HG02678 (cell line): ENCODE measurements around the gene ZNF282.

ENCODE experiments used
- ATAC-seq: cut with Tn5 transposase; IDR thresholded peaks from one replicate; pipeline ENCODE4 v1.9.1; 2021; ENCODE audit warnings: mild to moderate bottlenecking, moderate library complexity; ENCODE audit not compliant: unreplicated experiment

Gene ZNF282

GRCh38 chr7:149195180-149196150, at the start of gene ZNF282:
Gene ZNF282 (plus strand): TSS chr7:149195546. CDS start chr7:149195590, 44 bp downstream.
- ATAC-seq: peak; percentile 89

GRCh38 chr7:149147072-149147751, 48.1 kb upstream of the ZNF282 start, which contains the start of gene ZNF398:
Gene ZNF398 (plus strand): TSS chr7:149147453. CDS start chr7:149147743, 290 bp downstream.
- peak; percentile 74 for ATAC-seq

GRCh38 chr7:149147752-149148653, 47.3 kb upstream of the ZNF282 start:
- ATAC-seq: peak; percentile 32

GRCh38 chr7:149150981-149151380, 44.4 kb upstream of the ZNF282 start:
- ATAC-seq: no peak

- ATAC-seq: no peak
Measured at GRCh38 chr7:149153346-149153745, 42.0 kb upstream of the ZNF282 start.

GRCh38 chr7:149154056-149154455, 41.3 kb upstream of the ZNF282 start:
- ATAC-seq: no peak

GRCh38 chr7:149156898-149157297, 38.4 kb upstream of the ZNF282 start:
- peak; percentile 62 for ATAC-seq

GRCh38 chr7:149161241-149161848, 34.0 kb upstream of the ZNF282 start:
- ATAC-seq: no peak

- ATAC-seq: no peak
Measured at GRCh38 chr7:149166142-149166541, 29.2 kb upstream of the ZNF282 start.

GRCh38 chr7:149166630-149167352, 28.6 kb upstream of the ZNF282 start:
- ATAC-seq: no peak

- no peak for ATAC-seq
Measured at GRCh38 chr7:149171892-149172533, 23.3 kb upstream of the ZNF282 start.

- no peak for ATAC-seq
Measured at GRCh38 chr7:149172534-149172920, 22.8 kb upstream of the ZNF282 start.

- no peak for ATAC-seq
Measured at GRCh38 chr7:149175150-149175549, 20.2 kb upstream of the ZNF282 start.

- ATAC-seq: no peak
Measured at GRCh38 chr7:149179241-149179640, 16.1 kb upstream of the ZNF282 start.

GRCh38 chr7:149180722-149181449, 14.5 kb upstream of the ZNF282 start:
- no peak for ATAC-seq

- no peak for ATAC-seq
Measured at GRCh38 chr7:149181450-149181790, 13.9 kb upstream of the ZNF282 start.

GRCh38 chr7:149184274-149184673, 11.1 kb upstream of the ZNF282 start:
- ATAC-seq: no peak

GRCh38 chr7:149188213-149188612, 7.1 kb upstream of the ZNF282 start:
- ATAC-seq: no peak
